ENCODE results near the gene MAP2K6. TPM values are rescaled to one million over a fixed set of nuclear protein-coding genes. Genes with fewer than 3 reads are reported as not detected.

The MAP2K6 gene
- total and polyA plus RNA-seq, 2 donors (not counting 3 experiments of a cell fraction or from before 2014, with no cell fraction given), result 5.9 to 13.9 TPM

- TF ChIP-seq CTCF (IDR thresholded peaks at IDR 0.05; ENCODE audit: extremely low read depth in 1 of 2, insufficient read depth in 1 of 2, low read depth in 1 of 2, low read length in 2 of 2), result no peak
- TF ChIP-seq FOS (IDR thresholded peaks at IDR 0.05; ENCODE audit: borderline replicate concordance, insufficient read depth, low read length), result no peak
- no peak for TF ChIP-seq MYC (IDR thresholded peaks at IDR 0.05; ENCODE audit: low read depth, low read length)
- no peak for TF ChIP-seq GATA2 (IDR thresholded peaks at IDR 0.05; ENCODE audit: insufficient read depth, insufficient read length, low read depth, low read length)
- no peak for TF ChIP-seq JUN (IDR thresholded peaks at IDR 0.05; ENCODE audit: borderline replicate concordance, insufficient read depth, insufficient read length, low read depth)
- no peak for TF ChIP-seq POLR2AphosphoS5 (IDR thresholded peaks at IDR 0.05; ENCODE audit: insufficient read depth, low read depth, low read length)
- TF ChIP-seq MAX (IDR thresholded peaks at IDR 0.05; ENCODE audit: insufficient read depth, insufficient read length), result no peak
- no peak for TF ChIP-seq EZH2 (IDR thresholded peaks at IDR 0.05; ENCODE audit: borderline replicate concordance, low read depth, low read length, severe bottlenecking)
- no peak for TF ChIP-seq POLR2A (IDR thresholded peaks at IDR 0.05; ENCODE audit: low read depth, low read length)
- intact Hi-C loops (cut with micrococcal nuclease) (loop anchor here (5.0 kb wide), 1 partner anchor 174 kb away; the partner anchor contains the start of gene ABCA5), dilution Hi-C loops (cut with MboI; ENCODE audit: extremely low pct_ligation_motif_present, low sequenced_read_pairs) (no loop called here)
- H3K27me3 ChIP-seq (ENCODE audit: control insufficient read depth in 2 of 2, insufficient read depth in 2 of 2, low read length in 2 of 2), result no peaks in the 10 kb centered on the region
- H3K9me1 ChIP-seq (replicated peaks; ENCODE audit: control insufficient read depth, extremely low read depth, insufficient read depth, low read length), result no peaks in the 10 kb centered on the region
- CTCF ChIA-PET, result interaction anchor here (1.0 to 2.8 kb wide), 9 partner anchors 10 to 166 kb away, joined by 3 to 11 read pairs (median 4); partner anchors contain the start of gene MAP2K6
- no peaks in the 10 kb centered on the region for H3K79me2 ChIP-seq (ENCODE audit: control insufficient read depth, insufficient read depth, low read length)
- H3K36me3 ChIP-seq (ENCODE audit: control insufficient read depth in 2 of 2, extremely low read depth in 1 of 2, insufficient read depth in 2 of 2, low read length in 2 of 2), result no peaks in the 10 kb centered on the region
- no peak for FAIRE-seq
- H3K9me3 ChIP-seq (replicated peaks; ENCODE audit: control insufficient read depth, insufficient read depth, low read length), result no peaks in the 10 kb centered on the region
- no peaks in the 10 kb centered on the region for H4K20me1 ChIP-seq (replicated peaks; ENCODE audit: control insufficient read depth, extremely low read depth, insufficient read depth, low read length)
- H3K9ac ChIP-seq (replicated peaks; ENCODE audit: extremely low read depth, insufficient read depth, low read length), result no peak overlapping the region
- H3K4me3 ChIP-seq (replicated peaks in 1 of 3; ENCODE audit: insufficient read depth in 1 of 3, low read depth in 1 of 3, low read length in 3 of 3), result no peak overlapping the region
- no peak overlapping the region for H3K27ac ChIP-seq (ENCODE audit: insufficient read depth, low read depth, low read length)
- POLR2A ChIA-PET, result no interaction called here
- peaks cover 12% of the 10 kb centered on the region for H3K4me1 ChIP-seq (ENCODE audit: control insufficient read depth, extremely low read depth, insufficient read depth, low read length)
- H3K4me2 ChIP-seq (ENCODE audit: insufficient read depth, low read length), result no peak overlapping the region
- no TSS peak for BruUV-seq (replicated peaks)
- no peak for DNase-seq (ENCODE audit: low read depth, low spot score)
- H2AFZ ChIP-seq (ENCODE audit: low read depth, low read length), result peak overlapping the region; percentile 6
Measured at GRCh38 chr17:69500911-69501429, 86.5 kb downstream of the MAP2K6 start.

All from endothelial cell of umbilical vein (primary cell).